Ectodermal cell (in vitro differentiated cells): ENCODE measurements around the gene SNRNP40.

Experiments
- H3K27ac ChIP-seq: 2 replicates; pipeline ENCODE4 v1.7.0; 2013; ENCODE audit warnings: mild to moderate bottlenecking, low read depth, low read length; ENCODE audit not compliant: insufficient read depth, poor library complexity, severe bottlenecking
- H3K27me3 ChIP-seq: 2 replicates; pipeline ENCODE4 v1.7.0; 2013; ENCODE audit warnings: mild to moderate bottlenecking, low read length; ENCODE audit not compliant: insufficient read depth, control insufficient read depth, poor library complexity, severe bottlenecking
- H3K36me3 ChIP-seq: one replicate; pipeline ENCODE4 v1.7.0; 2013; ENCODE audit warnings: low read length; ENCODE audit not compliant: control insufficient read depth, insufficient read depth
- H3K4me1 ChIP-seq: one replicate; pipeline ENCODE4 v1.7.0; 2013; ENCODE audit warnings: low read length; ENCODE audit not compliant: control insufficient read depth, insufficient read depth
- H3K4me3 ChIP-seq: 2 replicates; pipeline ENCODE4 v1.7.0; 2013; ENCODE audit warnings: low read depth, low read length, control low read depth; ENCODE audit not compliant: insufficient read depth
- H3K9me3 ChIP-seq: 2 replicates; pipeline ENCODE4 v1.7.0; 2013; ENCODE audit warnings: mild to moderate bottlenecking, low read length, moderate library complexity; ENCODE audit not compliant: control insufficient read depth
- WGBS, 2 experiments: methylation state at CpG; one replicate each; pipeline ENCODE4 v1.1.7; 2013; ENCODE audit warnings: missing lambda C conversion rate in 2 of 2; 5-methylcytosine and 5-hydroxymethylcytosine counted together

SNRNP40 gene

GRCh38 chr1:31234123-31234708, 62.4 kb downstream of the SNRNP40 start:
- 68 to 71% methylated on average over 12 of the region's 12 CpGs for WGBS, 2 experiments
- Histone ChIP-seq H3K4me1 (peaks cover 6% of the 10 kb centered on the region), H3K27me3 (peaks cover 14% of the 10 kb centered on the region), H3K27ac (no peak overlapping the region), H3K4me3 (no peak overlapping the region), H3K36me3 (no peaks in the 10 kb centered on the region), H3K9me3 (no peaks in the 10 kb centered on the region)

- 87 to 96% methylated on average over 2 of the region's 2 CpGs for WGBS, 2 experiments
- H3K4me1 ChIP-seq, result peaks cover 9% of the 10 kb centered on the region
- H3K27me3 ChIP-seq, result no peaks in the 10 kb centered on the region
- H3K9me3 ChIP-seq, result no peaks in the 10 kb centered on the region
- no peak overlapping the region for H3K27ac ChIP-seq
- H3K36me3 ChIP-seq, result no peaks in the 10 kb centered on the region
- no peak overlapping the region for H3K4me3 ChIP-seq
Observed at GRCh38 chr1:31232689-31233088, 63.9 kb downstream of the SNRNP40 start.

DNA sequence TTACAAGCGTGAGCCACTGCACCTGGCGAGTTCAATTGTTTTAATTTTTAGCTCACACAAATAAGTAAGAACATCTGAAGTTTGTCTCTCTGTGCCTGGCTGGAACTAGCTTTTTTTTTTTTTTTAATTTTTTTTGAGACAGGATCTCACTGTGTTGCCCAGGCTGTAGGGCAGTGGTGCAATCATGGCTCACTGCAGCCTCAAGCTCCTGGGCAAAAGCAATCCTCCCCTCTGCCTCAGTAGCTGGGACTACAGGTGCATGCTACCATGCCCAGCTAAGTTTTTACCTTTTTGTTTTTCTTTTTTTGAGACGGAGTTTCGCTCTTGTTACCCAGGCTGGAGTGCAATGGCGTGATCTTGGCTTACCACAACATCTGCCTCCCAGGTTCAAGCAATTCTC, 64.8 kb downstream of the SNRNP40 start:
- Histone ChIP-seq H3K27me3 (no peaks in the 10 kb centered on the region), H3K27ac (no peak overlapping the region), H3K36me3 (no peaks in the 10 kb centered on the region), H3K9me3 (no peaks in the 10 kb centered on the region), H3K4me1 (peaks cover 10% of the 10 kb centered on the region), H3K4me3 (no peak overlapping the region)
- 95 to 96% methylated on average over 5 of the region's 5 CpGs for WGBS, 2 experiments

DNA sequence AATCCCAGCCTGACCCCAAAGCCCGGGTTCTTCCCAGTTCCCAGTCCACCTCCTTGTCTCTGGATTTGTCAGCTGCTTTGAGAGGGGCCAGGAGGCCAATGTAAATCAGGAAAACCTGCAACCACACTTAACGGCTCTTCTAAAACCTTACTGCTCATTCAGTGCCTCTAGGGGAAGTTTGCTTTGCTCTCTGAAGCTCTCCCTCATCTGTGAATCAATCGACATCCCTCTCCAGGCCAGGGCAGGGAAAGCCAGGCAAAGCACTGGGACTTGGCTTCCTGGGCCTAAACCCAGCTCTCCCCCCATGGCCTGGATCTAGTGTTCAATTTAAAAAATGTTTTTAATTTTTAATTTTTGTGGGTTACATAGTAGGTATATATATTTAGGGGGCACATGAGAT, 66.2 kb downstream of the SNRNP40 start:
- no peaks in the 10 kb centered on the region for H3K9me3 ChIP-seq
- peaks cover 10% of the 10 kb centered on the region for H3K4me1 ChIP-seq
- 71 to 81% methylated on average over 3 of the region's 3 CpGs for WGBS, 2 experiments
- no peak overlapping the region for H3K4me3 ChIP-seq
- no peaks in the 10 kb centered on the region for H3K27me3 ChIP-seq
- no peaks in the 10 kb centered on the region for H3K36me3 ChIP-seq
- H3K27ac ChIP-seq, result no peak overlapping the region

DNA sequence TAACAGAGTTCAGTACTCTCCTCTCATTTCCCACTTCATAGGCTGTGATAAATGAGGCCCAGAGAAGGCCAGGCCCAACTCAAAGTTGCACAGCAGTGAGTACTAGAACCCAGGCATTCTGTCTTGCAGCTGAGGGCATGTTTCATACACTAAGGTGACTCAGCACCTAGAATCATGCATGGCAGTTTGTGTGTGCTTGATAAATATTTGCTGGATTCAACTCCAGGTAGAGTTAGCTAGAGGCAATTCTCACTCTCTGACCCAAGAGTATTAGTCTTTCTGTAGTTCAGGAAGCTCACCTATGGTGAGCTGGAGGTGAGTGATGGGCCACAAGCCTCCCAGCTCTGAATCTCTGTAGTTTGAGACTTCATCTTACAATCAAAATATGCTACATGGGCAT, 67.6 kb downstream of the SNRNP40 start:
- Histone ChIP-seq H3K4me3 (no peak overlapping the region), H3K36me3 (no peaks in the 10 kb centered on the region), H3K4me1 (peaks cover 15% of the 10 kb centered on the region), H3K27ac (no peak overlapping the region), H3K27me3 (no peaks in the 10 kb centered on the region), H3K9me3 (no peaks in the 10 kb centered on the region)

GRCh38 chr1:31227891-31228568, 68.6 kb downstream of the SNRNP40 start:
- H3K9me3 ChIP-seq, result no peaks in the 10 kb centered on the region
- H3K4me3 ChIP-seq, result no peak overlapping the region
- 63 to 65% methylated on average over 5 of the region's 5 CpGs for WGBS, 2 experiments
- H3K27ac ChIP-seq, result peak overlapping the region; percentile 36
- no peaks in the 10 kb centered on the region for H3K27me3 ChIP-seq
- peaks cover 19% of the 10 kb centered on the region for H3K4me1 ChIP-seq
- no peaks in the 10 kb centered on the region for H3K36me3 ChIP-seq

GRCh38 chr1:31224068-31224467, 72.5 kb downstream of the SNRNP40 start:
- WGBS, 2 experiments, result 91 to 92% methylated on average over 9 of the region's 9 CpGs
- peaks cover 19% of the 10 kb centered on the region for H3K4me1 ChIP-seq
- H3K27me3 ChIP-seq, result no peaks in the 10 kb centered on the region
- H3K36me3 ChIP-seq, result no peaks in the 10 kb centered on the region
- no peak overlapping the region for H3K27ac ChIP-seq
- H3K4me3 ChIP-seq, result no peak overlapping the region
- no peaks in the 10 kb centered on the region for H3K9me3 ChIP-seq

DNA sequence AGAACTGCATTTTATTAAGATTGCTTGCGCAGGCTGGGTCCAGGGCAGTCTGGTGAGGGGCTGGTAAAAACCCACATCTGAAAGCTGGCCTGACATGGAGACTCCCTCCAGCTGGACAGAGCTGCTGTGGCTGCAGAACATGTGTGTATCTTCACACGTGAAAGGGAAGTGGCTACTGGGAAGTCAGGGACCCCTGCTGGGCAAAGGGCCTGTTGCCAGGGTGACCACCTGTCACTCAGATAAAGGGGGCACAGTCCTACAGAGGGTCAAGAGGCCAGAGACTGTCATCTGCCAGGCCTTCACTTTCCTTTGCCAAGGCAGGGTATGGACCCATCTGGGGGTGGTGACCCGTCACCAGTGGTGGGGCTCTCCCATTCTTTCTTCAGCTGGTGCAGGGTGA, 74.4 kb downstream of the SNRNP40 start:
- Histone ChIP-seq H3K27ac (no peak overlapping the region), H3K4me3 (no peak overlapping the region), H3K27me3 (no peaks in the 10 kb centered on the region), H3K4me1 (peaks cover 9% of the 10 kb centered on the region), H3K9me3 (no peaks in the 10 kb centered on the region), H3K36me3 (no peaks in the 10 kb centered on the region)
- WGBS, 2 experiments, result 72 to 78% methylated on average over 3 of the region's 3 CpGs

DNA sequence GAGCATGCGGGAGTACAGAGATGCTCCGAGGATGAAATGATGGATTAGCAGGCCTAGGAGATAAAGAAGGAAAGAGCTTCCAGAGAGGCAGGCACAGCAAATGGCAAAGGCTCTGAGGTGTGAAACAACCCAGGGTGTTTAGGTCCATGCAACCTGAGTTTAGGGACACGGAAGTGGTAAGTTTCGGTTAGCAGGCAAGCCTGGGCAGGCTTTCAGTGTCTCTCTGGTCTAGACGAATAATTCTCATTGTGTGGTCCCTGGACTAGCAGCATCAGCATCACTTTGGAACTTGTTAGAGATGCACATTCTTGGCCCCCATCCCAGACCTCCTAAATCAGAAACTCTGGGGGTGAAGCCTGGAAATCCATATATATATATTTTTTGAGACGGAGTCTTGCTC, 75.5 kb downstream of the SNRNP40 start:
- H3K4me1 ChIP-seq, result peaks cover 9% of the 10 kb centered on the region
- no peaks in the 10 kb centered on the region for H3K27me3 ChIP-seq
- WGBS, 2 experiments, result 92 to 94% methylated on average over 6 of the region's 6 CpGs
- H3K9me3 ChIP-seq, result no peaks in the 10 kb centered on the region
- H3K27ac ChIP-seq, result no peak overlapping the region
- H3K4me3 ChIP-seq, result no peak overlapping the region
- no peaks in the 10 kb centered on the region for H3K36me3 ChIP-seq

- peaks cover 25% of the 10 kb centered on the region for H3K4me1 ChIP-seq
- WGBS, 2 experiments, result 90 to 92% methylated on average over 6 of the region's 6 CpGs
Observed at GRCh38 chr1:31219489-31219888, 77.1 kb downstream of the SNRNP40 start.

More at GRCh38 chr1:31219489-31219888, 77.1 kb downstream of the SNRNP40 start:
- Histone ChIP-seq H3K9me3 (no peaks in the 10 kb centered on the region), H3K36me3 (no peaks in the 10 kb centered on the region), H3K4me3 (no peak overlapping the region), H3K27ac (no peak overlapping the region), H3K27me3 (no peaks in the 10 kb centered on the region)
